Ovary (tissue), 3 donors: ENCODE results near the gene AKNA.

Source experiments
- POLR2A ChIP-seq: fragments of 450-650 bp; IDR thresholded peaks from one replicate; pipeline ENCODE4 v1.6.1; 2017; ENCODE audit warnings: antibody characterized with exemption, mild to moderate bottlenecking, moderate library complexity
- TF ChIP-seq, protein P1 (sequence below), 3 donors: fragments of 450-650 bp in 2 of 3; fragments of 200-600 bp in 1 of 3; IDR thresholded peaks; one replicate each; pipeline versions ENCODE4 v1.5.1 to v1.8.0; 2016 to 2022; ENCODE audit warnings: antibody characterized with exemption in 3 of 3, mild to moderate bottlenecking in 1 of 3
- donor health status: DM: no; HTN: no; CAD: no.

DNA sequence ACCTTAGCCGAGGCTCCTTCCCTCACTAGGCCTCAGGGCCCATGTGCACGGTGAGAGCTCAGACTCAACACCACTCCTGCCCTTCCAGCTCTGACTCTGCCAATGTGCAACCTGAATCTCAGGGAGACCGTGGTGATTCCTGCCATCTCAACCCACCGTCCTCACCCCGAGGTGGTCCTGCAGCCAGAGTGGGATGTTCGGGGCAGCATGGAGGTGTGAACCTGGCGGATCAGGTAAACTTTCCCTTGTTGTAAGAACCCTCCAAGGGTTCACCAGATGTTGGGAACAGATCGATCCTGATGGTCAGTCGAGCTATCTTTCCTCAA, 538 bp upstream of the AKNA start:
- TF ChIP-seq, protein P1, sequence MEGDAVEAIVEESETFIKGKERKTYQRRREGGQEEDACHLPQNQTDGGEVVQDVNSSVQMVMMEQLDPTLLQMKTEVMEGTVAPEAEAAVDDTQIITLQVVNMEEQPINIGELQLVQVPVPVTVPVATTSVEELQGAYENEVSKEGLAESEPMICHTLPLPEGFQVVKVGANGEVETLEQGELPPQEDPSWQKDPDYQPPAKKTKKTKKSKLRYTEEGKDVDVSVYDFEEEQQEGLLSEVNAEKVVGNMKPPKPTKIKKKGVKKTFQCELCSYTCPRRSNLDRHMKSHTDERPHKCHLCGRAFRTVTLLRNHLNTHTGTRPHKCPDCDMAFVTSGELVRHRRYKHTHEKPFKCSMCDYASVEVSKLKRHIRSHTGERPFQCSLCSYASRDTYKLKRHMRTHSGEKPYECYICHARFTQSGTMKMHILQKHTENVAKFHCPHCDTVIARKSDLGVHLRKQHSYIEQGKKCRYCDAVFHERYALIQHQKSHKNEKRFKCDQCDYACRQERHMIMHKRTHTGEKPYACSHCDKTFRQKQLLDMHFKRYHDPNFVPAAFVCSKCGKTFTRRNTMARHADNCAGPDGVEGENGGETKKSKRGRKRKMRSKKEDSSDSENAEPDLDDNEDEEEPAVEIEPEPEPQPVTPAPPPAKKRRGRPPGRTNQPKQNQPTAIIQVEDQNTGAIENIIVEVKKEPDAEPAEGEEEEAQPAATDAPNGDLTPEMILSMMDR (IDR thresholded peaks at IDR 0.05), result no peak
- TF ChIP-seq POLR2A, result no peak
